IMR-90 (cell line): ENCODE data around the gene ZSCAN12. TPM values are rescaled to one million over a fixed set of nuclear protein-coding genes. Genes with fewer than 3 reads are reported as not detected.

Source experiments
- ATAC-seq: fragments of 200-7000 bp; cut with Tn5 transposase; 2 replicates; pipeline ENCODE4 v1.9.1; 2020; ENCODE audit warnings: low read depth, mild to moderate bottlenecking, moderate library complexity
- BruUV-seq: library from RNA; stranded (reverse); fragments of 400-500 nt; replicated peaks from 2 replicates; lab custom pipeline; 2021; lab: Mats Ljungman, UMichigan
- CTCF ChIA-PET: fragments of 300-600 bp; formaldehyde crosslinking; extraction: SDS; loops from one replicate; lab custom pipeline; 2021; ENCODE audit warnings: antibody characterized with exemption; lab: Yijun Ruan, JAX
- POLR2A ChIA-PET: fragments of 300-600 bp; sonication (Branson Sonifier 250); formaldehyde crosslinking; loops from one replicate; lab custom pipeline; 2022; ENCODE audit warnings: antibody characterized with exemption; ENCODE audit not compliant: unreplicated experiment; lab: Charles Lee
- DNase-seq: peaks from one replicate; pipeline ENCODE4 v3.0.0; 2013
- H2AFZ ChIP-seq: replicated peaks from 2 replicates; pipeline ENCODE3; 2013; ENCODE audit warnings: low read length, mild to moderate bottlenecking; ENCODE audit not compliant: poor library complexity
- H2AK5ac ChIP-seq: 2 replicates; pipeline ENCODE4 v1.6.1; 2013; ENCODE audit warnings: low read depth, low read length, inconsistent platforms
- H2AK9ac ChIP-seq: replicated peaks from 2 replicates; pipeline ENCODE3; 2013; ENCODE audit warnings: mild to moderate bottlenecking, low read depth, low read length, moderate library complexity; ENCODE audit not compliant: poor library complexity
- H2BK120ac ChIP-seq: 2 replicates; pipeline ENCODE4 v1.6.1; 2013; ENCODE audit warnings: low read depth, low read length, inconsistent platforms
- H2BK15ac ChIP-seq: 3 replicates; pipeline ENCODE4 v1.6.1; 2013; ENCODE audit warnings: low read depth, low read length, inconsistent platforms
- H2BK20ac ChIP-seq: 2 replicates; pipeline ENCODE4 v1.6.1; 2013; ENCODE audit warnings: low read depth, mild to moderate bottlenecking, inconsistent platforms, low read length, moderate library complexity
- H2BK5ac ChIP-seq: 2 replicates; pipeline ENCODE4 v1.6.1; 2013; ENCODE audit warnings: mild to moderate bottlenecking, low read depth, low read length, inconsistent platforms; ENCODE audit not compliant: poor library complexity, severe bottlenecking
- H3K14ac ChIP-seq: replicated peaks from 2 replicates; pipeline ENCODE4 v1.6.1; 2013; ENCODE audit warnings: low read depth, low read length, inconsistent platforms
- H3K18ac ChIP-seq: 2 replicates; pipeline ENCODE4 v1.6.1; 2013; ENCODE audit warnings: low read depth, low read length, control low read depth
- H3K23ac ChIP-seq: 2 replicates; pipeline ENCODE4 v1.6.1; 2013; ENCODE audit warnings: low read depth, low read length, inconsistent platforms
- H3K27ac ChIP-seq: 2 replicates; pipeline ENCODE4 v1.5.1; 2013; ENCODE audit warnings: mild to moderate bottlenecking, control low read depth, low read length; ENCODE audit not compliant: insufficient read depth
- H3K27me3 ChIP-seq: 2 replicates; pipeline ENCODE4 v1.6.1; 2013; ENCODE audit warnings: low read length; ENCODE audit not compliant: control insufficient read depth, insufficient read depth
- H3K36me3 ChIP-seq: 2 replicates; pipeline ENCODE4 v1.6.1; 2013; ENCODE audit warnings: low read length, mixed read lengths; ENCODE audit not compliant: control insufficient read depth, insufficient read depth
- H3K4ac ChIP-seq: 2 replicates; pipeline ENCODE4 v1.6.1; 2013; ENCODE audit warnings: low read depth, low read length, inconsistent platforms
- H3K4me1 ChIP-seq: 2 replicates; pipeline ENCODE4 v1.6.1; 2013; ENCODE audit warnings: low read length, mixed read lengths; ENCODE audit not compliant: control insufficient read depth, insufficient read depth
- H3K4me2 ChIP-seq: 2 replicates; pipeline ENCODE4 v1.6.1; 2013; ENCODE audit warnings: low read depth, mild to moderate bottlenecking, control low read depth, low read length, moderate library complexity
- H3K4me3 ChIP-seq: 2 replicates; pipeline ENCODE4 v1.5.1; 2013; ENCODE audit warnings: low read depth, mild to moderate bottlenecking, control low read depth, low read length, moderate library complexity; ENCODE audit not compliant: insufficient read depth
- H3K56ac ChIP-seq: 2 replicates; pipeline ENCODE4 v1.6.1; 2013; ENCODE audit warnings: low read length, inconsistent platforms; ENCODE audit not compliant: insufficient read depth; ENCODE audit errors: extremely low read depth
- H3K79me1 ChIP-seq, 2 experiments: 2 replicates each; pipeline ENCODE4 v1.6.1; 2013; ENCODE audit warnings: low read length in 2 of 2, inconsistent platforms in 1 of 2, low read depth in 1 of 2
- H3K9ac ChIP-seq: 2 replicates; pipeline ENCODE4 v1.6.1; 2013; ENCODE audit warnings: low read depth, low read length, control low read depth
- H3K9me1 ChIP-seq: 2 replicates; pipeline ENCODE4 v1.6.1; 2013; ENCODE audit warnings: low read length, inconsistent platforms; ENCODE audit not compliant: insufficient read depth
- H3K9me3 ChIP-seq: 2 replicates; pipeline ENCODE4 v1.6.1; 2013; ENCODE audit warnings: low read length; ENCODE audit not compliant: control insufficient read depth, insufficient read depth
- H4K20me1 ChIP-seq: 2 replicates; pipeline ENCODE4 v1.6.1; 2013; ENCODE audit warnings: low read length, inconsistent platforms; ENCODE audit not compliant: insufficient read depth
- H4K5ac ChIP-seq: 2 replicates; pipeline ENCODE4 v1.6.1; 2013; ENCODE audit warnings: mild to moderate bottlenecking, low read depth, low read length, control low read depth
- H4K8ac ChIP-seq, 2 experiments: 2 replicates each; pipeline ENCODE4 v1.6.1; 2013; ENCODE audit warnings: low read depth in 2 of 2, low read length in 2 of 2, control low read depth in 1 of 2, inconsistent platforms in 1 of 2
- H4K91ac ChIP-seq: 2 replicates; pipeline ENCODE4 v1.6.1; 2013; ENCODE audit warnings: low read depth, low read length, inconsistent platforms; ENCODE audit not compliant: insufficient read depth
- BHLHE40 ChIP-seq: fragments of 150-350 bp; IDR thresholded peaks from 2 replicates; pipeline ENCODE4 v1.6.1; 2016; ENCODE audit warnings: mild to moderate bottlenecking, low read depth, low read length
- CEBPB ChIP-seq: IDR thresholded peaks from 2 replicates; pipeline ENCODE4 v1.6.1; 2012; ENCODE audit warnings: low read depth, low read length, improper control_type of control experiment
- CTCF ChIP-seq: conservative IDR thresholded peaks from 2 replicates; pipeline ENCODE4 v1.5.1; 2012; ENCODE audit warnings: mild to moderate bottlenecking, low read depth, low read length, improper control_type of control experiment
- ELK1 ChIP-seq: fragments of 150-350 bp; IDR thresholded peaks from 2 replicates; pipeline ENCODE4 v1.6.1; 2016; ENCODE audit warnings: low read depth, mild to moderate bottlenecking, low read length, moderate library complexity, borderline replicate concordance
- MAFK ChIP-seq: IDR thresholded peaks from 2 replicates; pipeline ENCODE4 v1.6.1; 2012; ENCODE audit warnings: low read depth, low read length, improper control_type of control experiment
- MXI1 ChIP-seq: IDR thresholded peaks from 2 replicates; pipeline ENCODE4 v1.6.1; 2012; ENCODE audit warnings: low read depth, mild to moderate bottlenecking, low read length, moderate library complexity, borderline replicate concordance
- NFE2L2 ChIP-seq: fragments of 150-350 bp; IDR thresholded peaks from 2 replicates; pipeline ENCODE4 v1.6.1; 2016; ENCODE audit warnings: low read depth, mild to moderate bottlenecking, low read length
- POLR2A ChIP-seq: IDR thresholded peaks from 2 replicates; pipeline ENCODE4 v1.6.1; 2012; ENCODE audit warnings: mild to moderate bottlenecking, low read depth, low read length
- RAD21 ChIP-seq: IDR thresholded peaks from 2 replicates; pipeline ENCODE4 v1.6.1; 2012; ENCODE audit warnings: low read length, improper control_type of control experiment
- RCOR1 ChIP-seq: IDR thresholded peaks from 2 replicates; pipeline ENCODE4 v1.6.1; 2012; ENCODE audit warnings: mild to moderate bottlenecking, low read length, improper control_type of control experiment; ENCODE audit not compliant: insufficient replicate concordance
- SMC3 ChIP-seq: fragments of 150-350 bp; IDR thresholded peaks from 2 replicates; pipeline ENCODE4 v1.6.1; 2016; ENCODE audit warnings: low read depth, mild to moderate bottlenecking, antibody characterized with exemption, low read length, moderate library complexity
- WGBS, 2 experiments: methylation state at CpG; one replicate each; pipeline versions ENCODE4 v1.1.5 to v1.1.7; 2013; ENCODE audit warnings: missing lambda C conversion rate in 2 of 2; ENCODE audit not compliant: insufficient read length in 1 of 2; ENCODE audit errors: extremely low coverage in 2 of 2; 5-methylcytosine and 5-hydroxymethylcytosine counted together
- dilution Hi-C: fragments of 300-500 bp; cut with HindIII; formaldehyde crosslinking; loops from one replicate; pipeline ENCODE4 v1.14.3; 2018; ENCODE audit warnings: low sequenced_read_pairs; ENCODE audit not compliant: unreplicated experiment
- in situ Hi-C: fragments of 300-500 bp; cut with MboI; formaldehyde crosslinking; loops from 3 replicates; pipeline ENCODE4 v1.14.3; 2019; ENCODE audit warnings: low sequenced_read_pairs, inconsistent platforms, mixed read lengths
- intact Hi-C: fragments of 100-400 bp; cut with micrococcal nuclease; formaldehyde crosslinking; loops from 2 replicates; pipeline ENCODE4 v1.10.0; 2022
- polyA plus RNA-seq, 3 experiments: library from polyadenylated mRNA; depleted of rRNA; stranded (reverse); fragments of >200 nt; gene quantifications; 2 replicates each; pipeline ENCODE4 v1.2.3, GENCODE V29; 2012; ENCODE audit warnings: low replicate concordance in 1 of 3
- total RNA-seq: library from RNA; depleted of rRNA; stranded (reverse); fragments of >200 nt; gene quantifications from 2 replicates; pipeline ENCODE4 v1.2.3, GENCODE V29; 2012

Gene ZSCAN12
- total and polyA plus RNA-seq, 2 of the 4 experiments (the other 2 are of a cell fraction), result 2.0 to 6.5 TPM

- Histone ChIP-seq H3K18ac (no peak overlapping the region), H4K20me1 (no peaks in the 10 kb centered on the region), H3K9me3 (no peaks in the 10 kb centered on the region), H3K4me2 (no peak overlapping the region), H2BK15ac (no peak overlapping the region), H2BK120ac (no peak overlapping the region), H4K91ac (no peak overlapping the region), H4K5ac (no peak overlapping the region), H3K4ac (no peak overlapping the region), H3K9ac (no peak overlapping the region), H3K27me3 (no peaks in the 10 kb centered on the region), H3K23ac (no peak overlapping the region), H3K56ac (no peak overlapping the region), H3K14ac (no peak overlapping the region), H3K4me1 (peaks cover 17% of the 10 kb centered on the region), H3K9me1 (peaks cover 13% of the 10 kb centered on the region; the same call in 1 of the 2 replicates), H3K36me3 (no peaks in the 10 kb centered on the region), H2AK9ac (no peak overlapping the region), H2AFZ (no peak overlapping the region), H4K8ac (no peak overlapping the region), H2BK5ac (no peak overlapping the region), H2AK5ac (no peak overlapping the region), H2BK20ac (no peak overlapping the region), H3K27ac (no peak overlapping the region), H3K79me1 (peaks cover 30 to 61% of the 10 kb centered on the region in 2 experiments), H3K4me3 (no peak overlapping the region)
- WGBS, 2 experiments, result no CpG with 5 or more reads among the region's 3 CpGs
- ChIA-PET CTCF (interaction anchor here (0.7 kb wide), 1 partner anchor 600 kb away, joined by 6 read pairs; no protein-coding TSS in a partner anchor), POLR2A (no interaction called here)
- dilution Hi-C loops, result no loop called here
- in situ Hi-C loops, result no loop called here
- ATAC-seq, result no peak
- no TSS peak for BruUV-seq
- no peak for DNase-seq
- TF ChIP-seq CEBPB (no peak), NFE2L2 (no peak), ELK1 (no peak), BHLHE40 (no peak), MAFK (no peak), RCOR1 (no peak), SMC3 (no peak), RAD21 (no peak), POLR2A (no peak), MXI1 (no peak), CTCF (no peak)
- intact Hi-C loops, result no loop called here
Observed at GRCh38 chr6:28353356-28353755, 46.2 kb downstream of the ZSCAN12 start.
